Mesendoderm (in vitro differentiated cells): ENCODE data around the gene ARFGEF3.

ENCODE experiments used
- DNase-seq: peaks from one replicate; pipeline ENCODE4 v3.0.0; 2013
- H2AK5ac ChIP-seq: 2 replicates; pipeline ENCODE4 v1.6.1; 2013; ENCODE audit warnings: low read length, inconsistent platforms
- H2BK120ac ChIP-seq: 2 replicates; pipeline ENCODE4 v1.6.1; 2013; ENCODE audit warnings: low read depth, mild to moderate bottlenecking, low read length, moderate library complexity, mixed read lengths
- H2BK15ac ChIP-seq: replicated peaks from 2 replicates; pipeline ENCODE4 v1.6.1; 2013; ENCODE audit warnings: low read depth, mild to moderate bottlenecking, moderate library complexity
- H2BK5ac ChIP-seq: 2 replicates; pipeline ENCODE4 v1.6.1; 2013; ENCODE audit warnings: low read length, inconsistent platforms
- H3K18ac ChIP-seq: 2 replicates; pipeline ENCODE4 v1.6.1; 2013; ENCODE audit warnings: mild to moderate bottlenecking, low read length, mixed read lengths
- H3K23ac ChIP-seq: one replicate; pipeline ENCODE4 v1.6.1; 2013; ENCODE audit warnings: low read length
- H3K27ac ChIP-seq: 2 replicates; pipeline ENCODE4 v1.5.1; 2013; ENCODE audit warnings: low read depth, mild to moderate bottlenecking, inconsistent platforms, low read length, moderate library complexity
- H3K27me3 ChIP-seq: 2 replicates; pipeline ENCODE4 v1.6.1; 2013; ENCODE audit warnings: low read length, control low read depth, mild to moderate bottlenecking, inconsistent platforms; ENCODE audit not compliant: insufficient read depth, poor library complexity
- H3K36me3 ChIP-seq: 2 replicates; pipeline ENCODE4 v1.6.1; 2013; ENCODE audit warnings: low read length, inconsistent platforms; ENCODE audit not compliant: control insufficient read depth, insufficient read depth
- H3K4ac ChIP-seq: one replicate; pipeline ENCODE4 v1.6.1; 2013; ENCODE audit warnings: low read depth, mild to moderate bottlenecking, low read length, moderate library complexity
- H3K4me1 ChIP-seq: 2 replicates; pipeline ENCODE4 v1.6.1; 2013; ENCODE audit warnings: low read depth, low read length, inconsistent platforms; ENCODE audit not compliant: control insufficient read depth
- H3K4me2 ChIP-seq: 2 replicates; pipeline ENCODE4 v1.6.1; 2013; ENCODE audit warnings: low read length
- H3K4me3 ChIP-seq: 2 replicates; pipeline ENCODE4 v1.5.1; 2013; ENCODE audit warnings: mild to moderate bottlenecking, low read length
- H3K56ac ChIP-seq: one replicate; pipeline ENCODE4 v1.6.1; 2013; ENCODE audit warnings: low read length
- H3K79me1 ChIP-seq: 2 replicates; pipeline ENCODE4 v1.6.1; 2013; ENCODE audit warnings: low read length, inconsistent platforms
- H3K79me2 ChIP-seq: 2 replicates; pipeline ENCODE4 v1.6.1; 2013; ENCODE audit warnings: mild to moderate bottlenecking, low read length; ENCODE audit not compliant: control insufficient read depth, insufficient read depth
- H3K9ac ChIP-seq: 2 replicates; pipeline ENCODE4 v1.6.1; 2013; ENCODE audit warnings: low read length, inconsistent platforms
- H4K5ac ChIP-seq: one replicate; pipeline ENCODE4 v1.6.1; 2013; ENCODE audit warnings: low read length
- H4K8ac ChIP-seq: one replicate; pipeline ENCODE4 v1.6.1; 2013; ENCODE audit warnings: low read depth, mild to moderate bottlenecking, control low read depth, low read length, moderate library complexity
- WGBS: extraction: QIAGEN DNeasy Blood & Tissue Kit; methylation state at CpG from one replicate; pipeline ENCODE4 v1.1.7; 2013; ENCODE audit warnings: low lambda C conversion rate, missing lambda C conversion rate; ENCODE audit not compliant: insufficient coverage; ENCODE audit errors: extremely low coverage; 5-methylcytosine and 5-hydroxymethylcytosine counted together

Gene ARFGEF3

GRCh38 chr6:138241934-138242333, 80.2 kb downstream of the ARFGEF3 start:
- H3K18ac ChIP-seq = no peak overlapping the region
- no peak overlapping the region for H2BK15ac ChIP-seq
- H3K56ac ChIP-seq = no peak overlapping the region
- no peak overlapping the region for H3K27ac ChIP-seq
- H3K79me2 ChIP-seq = no peaks in the 10 kb centered on the region
- no peak overlapping the region for H4K5ac ChIP-seq
- DNase-seq = no peak
- H3K4me2 ChIP-seq = no peak overlapping the region
- no peak overlapping the region for H3K9ac ChIP-seq
- WGBS = no CpG with 5 or more reads among the region's 6 CpGs
- peaks cover 8% of the 10 kb centered on the region for H3K4me1 ChIP-seq
- no peaks in the 10 kb centered on the region for H3K79me1 ChIP-seq
- no peak overlapping the region for H3K4me3 ChIP-seq
- H4K8ac ChIP-seq = no peak overlapping the region
- H3K27me3 ChIP-seq = no peaks in the 10 kb centered on the region
- no peak overlapping the region for H3K23ac ChIP-seq
- no peak overlapping the region for H3K4ac ChIP-seq
- no peak overlapping the region for H2AK5ac ChIP-seq
- H3K36me3 ChIP-seq = no peaks in the 10 kb centered on the region
- no peak overlapping the region for H2BK120ac ChIP-seq
- no peak overlapping the region for H2BK5ac ChIP-seq

GRCh38 chr6:138242987-138243592, 81.4 kb downstream of the ARFGEF3 start:
- Histone ChIP-seq H3K79me1 (no peaks in the 10 kb centered on the region), H3K4me2 (no peak overlapping the region), H3K56ac (no peak overlapping the region), H4K8ac (no peak overlapping the region), H3K27me3 (no peaks in the 10 kb centered on the region), H3K23ac (no peak overlapping the region), H4K5ac (no peak overlapping the region), H3K36me3 (no peaks in the 10 kb centered on the region), H2BK15ac (no peak overlapping the region), H3K4me3 (no peak overlapping the region), H2AK5ac (no peak overlapping the region), H3K79me2 (no peaks in the 10 kb centered on the region), H3K4ac (no peak overlapping the region), H3K4me1 (peaks cover 8% of the 10 kb centered on the region), H2BK5ac (no peak overlapping the region), H3K18ac (no peak overlapping the region), H3K27ac (no peak overlapping the region), H3K9ac (no peak overlapping the region), H2BK120ac (no peak overlapping the region)
- no CpG with 5 or more reads among the region's 4 CpGs for WGBS
- no peak for DNase-seq

- no peak overlapping the region for H3K9ac ChIP-seq
- no peak overlapping the region for H2AK5ac ChIP-seq
- no peak overlapping the region for H3K4ac ChIP-seq
- H3K23ac ChIP-seq = no peak overlapping the region
- no peak overlapping the region for H4K5ac ChIP-seq
- no peak overlapping the region for H4K8ac ChIP-seq
- H3K56ac ChIP-seq = no peak overlapping the region
- no peak overlapping the region for H2BK120ac ChIP-seq
- H3K79me1 ChIP-seq = no peaks in the 10 kb centered on the region
- H3K4me1 ChIP-seq = peaks cover 4% of the 10 kb centered on the region
- no CpG with 5 or more reads among the region's 3 CpGs for whole genome bisulfite sequencing
- no peaks in the 10 kb centered on the region for H3K27me3 ChIP-seq
- no peak for DNase-seq
- H3K4me2 ChIP-seq = no peak overlapping the region
- H3K4me3 ChIP-seq = no peak overlapping the region
- no peak overlapping the region for H2BK5ac ChIP-seq
- H2BK15ac ChIP-seq = no peak overlapping the region
- no peaks in the 10 kb centered on the region for H3K79me2 ChIP-seq
- no peak overlapping the region for H3K27ac ChIP-seq
- no peak overlapping the region for H3K18ac ChIP-seq
- no peaks in the 10 kb centered on the region for H3K36me3 ChIP-seq
Measured at GRCh38 chr6:138245751-138246150, 84.0 kb downstream of the ARFGEF3 start.

- Histone ChIP-seq H2AK5ac (no peak overlapping the region), H4K8ac (no peak overlapping the region), H2BK5ac (no peak overlapping the region), H3K36me3 (no peaks in the 10 kb centered on the region), H3K4me3 (no peak overlapping the region), H3K27me3 (no peaks in the 10 kb centered on the region), H3K4ac (no peak overlapping the region), H3K9ac (no peak overlapping the region), H4K5ac (no peak overlapping the region), H3K79me2 (no peaks in the 10 kb centered on the region), H2BK15ac (no peak overlapping the region), H3K4me2 (no peak overlapping the region), H3K23ac (no peak overlapping the region), H3K56ac (no peak overlapping the region), H2BK120ac (no peak overlapping the region), H3K18ac (no peak overlapping the region), H3K79me1 (no peaks in the 10 kb centered on the region), H3K4me1 (no peaks in the 10 kb centered on the region), H3K27ac (no peak overlapping the region)
- DNase-seq = no peak
- no CpG with 5 or more reads among the region's 3 CpGs for WGBS
Measured at GRCh38 chr6:138246650-138247440, 85.1 kb downstream of the ARFGEF3 start.

- no peak overlapping the region for H3K56ac ChIP-seq
Measured at GRCh38 chr6:138248011-138248410, 86.3 kb downstream of the ARFGEF3 start.

More at GRCh38 chr6:138248011-138248410, 86.3 kb downstream of the ARFGEF3 start:
- H3K27me3 ChIP-seq = no peaks in the 10 kb centered on the region
- DNase-seq = no peak
- no peak overlapping the region for H3K27ac ChIP-seq
- no peak overlapping the region for H4K8ac ChIP-seq
- H2BK5ac ChIP-seq = no peak overlapping the region
- WGBS = 100% methylated on average over 1 of the region's 7 CpGs
- H3K4ac ChIP-seq = no peak overlapping the region
- H2AK5ac ChIP-seq = no peak overlapping the region
- no peaks in the 10 kb centered on the region for H3K79me2 ChIP-seq
- H3K23ac ChIP-seq = no peak overlapping the region
- H3K4me1 ChIP-seq = no peaks in the 10 kb centered on the region
- H3K18ac ChIP-seq = no peak overlapping the region
- H3K4me2 ChIP-seq = no peak overlapping the region
- no peak overlapping the region for H2BK120ac ChIP-seq
- no peaks in the 10 kb centered on the region for H3K36me3 ChIP-seq
- no peak overlapping the region for H3K9ac ChIP-seq
- H2BK15ac ChIP-seq = no peak overlapping the region
- H3K79me1 ChIP-seq = no peaks in the 10 kb centered on the region
- H4K5ac ChIP-seq = no peak overlapping the region
- no peak overlapping the region for H3K4me3 ChIP-seq
